HepG2 (cell line): Measurements from ENCODE around the gene ADRA1B. TPM values are rescaled to one million over a fixed set of nuclear protein-coding genes. Genes with fewer than 3 reads are reported as not detected.

Experiments
- ATAC-seq: fragments of 200-7000 bp; cut with Tn5 transposase; 3 replicates; pipeline ENCODE4 v1.9.1; 2020; ENCODE audit warnings: mild to moderate bottlenecking, moderate library complexity
- BruUV-seq: library from RNA; stranded (reverse); fragments of 400-500 nt; replicated peaks from 2 replicates; lab custom pipeline; 2021; lab: Mats Ljungman, UMichigan
- CTCF ChIA-PET: fragments of 300-600 bp; formaldehyde crosslinking; extraction: SDS; loops from one replicate; lab custom pipeline; 2021; ENCODE audit warnings: low total read pairs, inconsistent platforms, low intra/inter-chr PET ratio; lab: Yijun Ruan, JAX
- POLR2A ChIA-PET: fragments of 350-600 bp; sonication (Branson Sonifier 250); formaldehyde crosslinking; loops from one replicate; lab custom pipeline; 2020; ENCODE audit warnings: antibody characterized with exemption, inconsistent platforms; lab: Yijun Ruan, JAX
- DNase-seq: peaks from one replicate; pipeline ENCODE4 v3.0.0-alpha.2; 2015; ENCODE audit warnings: low spot score
- FAIRE-seq: peaks from 3 replicates; lab custom pipeline; 2011; peaks lifted over from hg19 to GRCh38; lab: Jason Lieb, UNC
- H2AFZ ChIP-seq: one replicate; pipeline ENCODE4 v1.6.1; 2011; ENCODE audit warnings: low read length, inconsistent platforms
- H3K27ac ChIP-seq: fragments of 300-600 bp; 3 replicates; pipeline ENCODE4 v1.8.0; 2011; ENCODE audit warnings: mixed run types, mild to moderate bottlenecking, mixed read lengths, low read length, inconsistent platforms; ENCODE audit not compliant: insufficient read depth; ENCODE audit errors: extremely low read length
- H3K27me3 ChIP-seq, 2 experiments: fragments of 200-600 bp in 1 of 2; 2 replicates in 1 of 2; 3 replicates in 1 of 2; pipeline versions ENCODE4 v1.6.0 to v1.8.0; 2011; ENCODE audit warnings: low read length in 2 of 2, mild to moderate bottlenecking in 2 of 2, moderate library complexity in 2 of 2, inconsistent platforms in 1 of 2; ENCODE audit not compliant: insufficient read depth in 2 of 2, control insufficient read depth in 1 of 2
- H3K36me3 ChIP-seq, 2 experiments: fragments of 200-600 bp in 1 of 2; replicated peaks in 1 of 2; 2 replicates in 1 of 2; 3 replicates in 1 of 2; pipeline versions ENCODE4 v1.5.1 to v1.8.0; 2011; ENCODE audit warnings: low read length in 2 of 2, inconsistent platforms in 1 of 2; ENCODE audit not compliant: insufficient read depth in 2 of 2, control insufficient read depth in 1 of 2
- H3K4me1 ChIP-seq: 2 replicates; pipeline ENCODE4 v1.5.1; 2012; ENCODE audit warnings: low read length, inconsistent platforms; ENCODE audit not compliant: insufficient read depth
- H3K4me2 ChIP-seq: 2 replicates; pipeline ENCODE4 v1.6.0; 2011; ENCODE audit warnings: low read depth, low read length, inconsistent platforms
- H3K4me3 ChIP-seq, 3 experiments: fragments of 200-600 bp in 1 of 3; sonication (generic), shearing (Covaris generic) in 1 of 3; replicated peaks in 1 of 3; 2 replicates each; pipeline ENCODE4 v1.5.1; 2011 to 2016; ENCODE audit warnings: low read length in 3 of 3, inconsistent platforms in 2 of 3, low read depth in 2 of 3, mild to moderate bottlenecking in 2 of 3, control low read depth in 1 of 3, mixed read lengths in 1 of 3; ENCODE audit not compliant: insufficient read depth in 1 of 3
- H3K79me2 ChIP-seq: one replicate; pipeline ENCODE4 v1.6.1; 2011; ENCODE audit warnings: low read length, inconsistent platforms; ENCODE audit not compliant: insufficient read depth
- H3K9ac ChIP-seq: 2 replicates; pipeline ENCODE4 v1.6.0; 2011; ENCODE audit warnings: mild to moderate bottlenecking, low read depth, low read length, inconsistent platforms; ENCODE audit not compliant: insufficient read depth
- H3K9me3 ChIP-seq: 2 replicates; pipeline ENCODE4 v1.5.1; 2012; ENCODE audit warnings: mild to moderate bottlenecking, low read length
- H4K20me1 ChIP-seq: 2 replicates; pipeline ENCODE4 v1.6.0; 2011; ENCODE audit warnings: inconsistent platforms, mild to moderate bottlenecking, low read length, moderate library complexity; ENCODE audit not compliant: insufficient read depth
- AHR ChIP-seq: IDR thresholded peaks from 2 replicates; pipeline ENCODE4 v1.6.1; 2018; ENCODE audit warnings: missing genetic modification reagents, missing compliant biosample characterization
- CBFB ChIP-seq: sonication (generic); formaldehyde crosslinking; IDR thresholded peaks from 2 replicates; pipeline ENCODE4 v1.4.0; 2020; ENCODE audit warnings: missing genetic modification reagents
- GMEB1 ChIP-seq: sonication (generic); formaldehyde crosslinking; IDR thresholded peaks from 2 replicates; pipeline ENCODE4 v1.5.1; 2020; ENCODE audit warnings: missing genetic modification reagents, mild to moderate bottlenecking, borderline replicate concordance
- HMGXB3 ChIP-seq: sonication (generic); formaldehyde crosslinking; IDR thresholded peaks from 2 replicates; pipeline ENCODE4 v1.4.0; 2020; ENCODE audit warnings: missing genetic modification reagents, borderline replicate concordance
- HOXA3 ChIP-seq: sonication (generic); formaldehyde crosslinking; IDR thresholded peaks from 2 replicates; pipeline ENCODE4 v1.5.0; 2020; ENCODE audit warnings: missing genetic modification reagents
- MZF1 ChIP-seq: sonication (generic); formaldehyde crosslinking; IDR thresholded peaks from 2 replicates; pipeline ENCODE4 v1.8.1; 2023; ENCODE audit warnings: mild to moderate bottlenecking, missing genetic modification reagents, borderline replicate concordance
- NKX3-1 ChIP-seq: sonication (generic); formaldehyde crosslinking; IDR thresholded peaks from 2 replicates; pipeline ENCODE4 v1.5.0; 2020; ENCODE audit warnings: missing genetic modification reagents
- PHF8 ChIP-seq: sonication (generic); formaldehyde crosslinking; IDR thresholded peaks from 2 replicates; pipeline ENCODE4 v1.5.0; 2020; ENCODE audit warnings: missing genetic modification reagents
- PLRG1 ChIP-seq: fragments of 450-650 bp; conservative IDR thresholded peaks from 2 replicates; pipeline ENCODE4 v1.6.1; 2016
- RBM22 ChIP-seq: fragments of 200-400 bp; formaldehyde crosslinking; optimal IDR thresholded peaks from 2 replicates; pipeline ENCODE3; 2017; ENCODE audit warnings: mild to moderate bottlenecking, low read length, moderate library complexity
- SRF ChIP-seq: IDR thresholded peaks from 2 replicates; pipeline ENCODE4 v1.6.1; 2011; ENCODE audit warnings: mild to moderate bottlenecking, low read depth, low read length, moderate library complexity
- TERF1 ChIP-seq: sonication (generic); formaldehyde crosslinking; IDR thresholded peaks from 2 replicates; pipeline ENCODE4 v1.8.0; 2022; ENCODE audit warnings: mild to moderate bottlenecking, missing genetic modification reagents, moderate library complexity
- WGBS: methylation state at CpG from one replicate; pipeline ENCODE4 v1.1.6; 2017; ENCODE audit warnings: low lambda C conversion rate; 5-methylcytosine and 5-hydroxymethylcytosine counted together
- in situ Hi-C: cut with HindIII; loops from 2 replicates; pipeline ENCODE4 v1.10.0; 2017; ENCODE audit warnings: low pct_unique_long_range_greater_than_20kb; ENCODE audit not compliant: extremely low pct_ligation_motif_present
- intact Hi-C: fragments of 100-400 bp; cut with micrococcal nuclease; formaldehyde crosslinking; loops from one replicate; pipeline ENCODE4 v1.10.0; 2022; ENCODE audit not compliant: unreplicated experiment
- polyA plus RNA-seq, 8 experiments: library from polyadenylated mRNA; depleted of rRNA in 3 of 8; stranded (reverse) in 7 of 8; unstranded in 1 of 8; fragments of >200 nt; fragmentation: Illumina TruSeq in 4 of 8; extraction: Trizol in 4 of 8; gene quantifications; 2 replicates each; pipeline versions ENCODE4 v1.2.1 to v1.2.3, GENCODE V29; 2011 to 2016; ENCODE audit warnings: low read depth in 4 of 8, missing spikeins in 1 of 8, mixed read lengths in 1 of 8; ENCODE audit not compliant: insufficient read depth in 1 of 8
- total RNA-seq, 5 experiments: library from RNA; depleted of rRNA; stranded (reverse); fragments of >200 nt; fragmentation: Illumina TruSeq; extraction: Trizol; gene quantifications; 2 replicates each; pipeline ENCODE4 v1.2.3, GENCODE V29; 2016; ENCODE audit warnings: low read depth in 1 of 5
- TF ChIP-seq, protein P1 (sequence below): sonication (generic); formaldehyde crosslinking; IDR thresholded peaks from 2 replicates; pipeline ENCODE4 v1.8.1; 2023; ENCODE audit warnings: mild to moderate bottlenecking, missing genetic modification reagents
- TF ChIP-seq, protein P2 (sequence below): sonication (generic); formaldehyde crosslinking; conservative IDR thresholded peaks from 2 replicates; pipeline ENCODE4 v1.8.0; 2022; ENCODE audit warnings: low read depth, missing genetic modification reagents

The ADRA1B gene
- total and polyA plus RNA-seq, 2 of the 13 experiments (the other 11 are each of a cell fraction or from before 2014, with no cell fraction given): not detected

DNA sequence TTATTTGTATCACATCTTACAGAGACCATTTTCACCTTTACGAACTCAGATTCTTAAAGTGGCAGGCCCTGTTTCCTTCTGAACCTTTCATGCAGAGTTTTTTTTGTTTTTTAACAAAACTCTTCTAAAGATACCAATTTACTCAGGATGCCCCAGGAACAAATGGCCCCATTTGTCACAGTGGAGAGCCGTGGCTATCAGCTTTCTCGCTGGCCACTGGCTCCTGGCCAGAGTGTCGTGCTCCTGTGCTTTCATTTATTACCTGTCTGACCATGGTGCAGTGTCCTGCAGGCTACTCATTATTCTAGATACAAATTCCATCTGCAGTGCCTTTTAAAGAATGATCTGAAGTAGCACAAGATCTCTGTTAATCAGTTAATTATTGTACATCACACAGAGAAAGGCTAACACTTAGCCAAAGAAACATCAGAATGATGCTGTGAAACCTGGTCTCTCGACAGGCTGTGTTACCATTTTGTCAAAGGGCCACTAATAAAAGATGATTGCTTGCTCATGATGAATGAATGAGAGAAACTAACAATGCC lies 27.8 kb downstream of the ADRA1B start:
- Histone ChIP-seq H3K27me3 (no peaks in the 10 kb centered on the region; a peak in 2 of 5 replicates), H3K79me2 (no peaks in the 10 kb centered on the region), H3K4me2 (no peak overlapping the region), H3K36me3 (no peaks in the 10 kb centered on the region), H3K4me1 (peaks cover 6% of the 10 kb centered on the region), H3K9ac (no peak overlapping the region), H2AFZ (no peak overlapping the region), H3K4me3 (no peak overlapping the region), H4K20me1 (no peaks in the 10 kb centered on the region), H3K9me3 (no peaks in the 10 kb centered on the region), H3K27ac (no peak overlapping the region)
- TF ChIP-seq TERF1 (CRISPR knock-in tag) (no peak), GMEB1 (CRISPR knock-in tag) (no peak), CBFB (CRISPR knock-in tag) (no peak), MZF1 (CRISPR knock-in tag) (no peak), PLRG1 (no peak), HOXA3 (CRISPR knock-in tag) (no peak), PHF8 (CRISPR knock-in tag) (no peak), NKX3-1 (CRISPR knock-in tag) (no peak), AHR (no peak), HMGXB3 (no peak), SRF (no peak), RBM22 (no peak)
- TF ChIP-seq, protein P1, sequence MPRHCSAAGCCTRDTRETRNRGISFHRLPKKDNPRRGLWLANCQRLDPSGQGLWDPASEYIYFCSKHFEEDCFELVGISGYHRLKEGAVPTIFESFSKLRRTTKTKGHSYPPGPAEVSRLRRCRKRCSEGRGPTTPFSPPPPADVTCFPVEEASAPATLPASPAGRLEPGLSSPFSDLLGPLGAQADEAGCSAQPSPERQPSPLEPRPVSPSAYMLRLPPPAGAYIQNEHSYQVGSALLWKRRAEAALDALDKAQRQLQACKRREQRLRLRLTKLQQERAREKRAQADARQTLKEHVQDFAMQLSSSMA: no peak
- TF ChIP-seq, protein P2, sequence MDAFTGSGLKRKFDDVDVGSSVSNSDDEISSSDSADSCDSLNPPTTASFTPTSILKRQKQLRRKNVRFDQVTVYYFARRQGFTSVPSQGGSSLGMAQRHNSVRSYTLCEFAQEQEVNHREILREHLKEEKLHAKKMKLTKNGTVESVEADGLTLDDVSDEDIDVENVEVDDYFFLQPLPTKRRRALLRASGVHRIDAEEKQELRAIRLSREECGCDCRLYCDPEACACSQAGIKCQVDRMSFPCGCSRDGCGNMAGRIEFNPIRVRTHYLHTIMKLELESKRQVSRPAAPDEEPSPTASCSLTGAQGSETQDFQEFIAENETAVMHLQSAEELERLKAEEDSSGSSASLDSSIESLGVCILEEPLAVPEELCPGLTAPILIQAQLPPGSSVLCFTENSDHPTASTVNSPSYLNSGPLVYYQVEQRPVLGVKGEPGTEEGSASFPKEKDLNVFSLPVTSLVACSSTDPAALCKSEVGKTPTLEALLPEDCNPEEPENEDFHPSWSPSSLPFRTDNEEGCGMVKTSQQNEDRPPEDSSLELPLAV (CRISPR knock-in tag): no peak
- 5% methylated on average over 5 of the region's 5 CpGs for WGBS
- POLR2A ChIA-PET: no interaction called here
- intact Hi-C loops (no loop called here), in situ Hi-C loops (no loop called here)
- DNase-seq: no peak
- CTCF ChIA-PET: no interaction called here
- no peak for ATAC-seq
- BruUV-seq: no TSS peak
- no peak for FAIRE-seq
